Thyroid gland (tissue), 4 donors: ENCODE measurements around the gene PTPN3.

ENCODE experiments used
- POLR2A ChIP-seq, 2 donors: fragments of 450-650 bp; IDR thresholded peaks; one replicate each; pipeline ENCODE4 v1.6.1; 2017; ENCODE audit warnings: antibody characterized with exemption in 2 of 2, mild to moderate bottlenecking in 2 of 2, moderate library complexity in 1 of 2
- TF ChIP-seq, protein P1 (sequence below), 6 experiments: fragments of 200-600 bp in 3 of 6; fragments of 450-650 bp in 3 of 6; sonication (generic) in 3 of 6; IDR thresholded peaks; one replicate each; pipeline ENCODE4 v1.5.1; 2016 to 2019; ENCODE audit warnings: antibody characterized with exemption in 6 of 6, mild to moderate bottlenecking in 2 of 6, inconsistent platforms in 1 of 6, moderate library complexity in 1 of 6

GRCh38 chr9:109476642-109477257, 21.4 kb downstream of the PTPN3 start:
- TF ChIP-seq, protein P1, sequence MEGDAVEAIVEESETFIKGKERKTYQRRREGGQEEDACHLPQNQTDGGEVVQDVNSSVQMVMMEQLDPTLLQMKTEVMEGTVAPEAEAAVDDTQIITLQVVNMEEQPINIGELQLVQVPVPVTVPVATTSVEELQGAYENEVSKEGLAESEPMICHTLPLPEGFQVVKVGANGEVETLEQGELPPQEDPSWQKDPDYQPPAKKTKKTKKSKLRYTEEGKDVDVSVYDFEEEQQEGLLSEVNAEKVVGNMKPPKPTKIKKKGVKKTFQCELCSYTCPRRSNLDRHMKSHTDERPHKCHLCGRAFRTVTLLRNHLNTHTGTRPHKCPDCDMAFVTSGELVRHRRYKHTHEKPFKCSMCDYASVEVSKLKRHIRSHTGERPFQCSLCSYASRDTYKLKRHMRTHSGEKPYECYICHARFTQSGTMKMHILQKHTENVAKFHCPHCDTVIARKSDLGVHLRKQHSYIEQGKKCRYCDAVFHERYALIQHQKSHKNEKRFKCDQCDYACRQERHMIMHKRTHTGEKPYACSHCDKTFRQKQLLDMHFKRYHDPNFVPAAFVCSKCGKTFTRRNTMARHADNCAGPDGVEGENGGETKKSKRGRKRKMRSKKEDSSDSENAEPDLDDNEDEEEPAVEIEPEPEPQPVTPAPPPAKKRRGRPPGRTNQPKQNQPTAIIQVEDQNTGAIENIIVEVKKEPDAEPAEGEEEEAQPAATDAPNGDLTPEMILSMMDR (IDR thresholded peaks at IDR 0.05), result no peak
- TF ChIP-seq POLR2A (IDR thresholded peaks at IDR 0.05), result no peak
